HG03159 (cell line): Measurements from ENCODE around the gene CRTAP.
"Not testable (repeated sequence)": the region's sequence is repeated elsewhere in the genome, so short reads cannot be mapped to it uniquely, and the experiment has no call there.

Experiments used
- ATAC-seq: cut with Tn5 transposase; IDR thresholded peaks from one replicate; pipeline ENCODE4 v1.9.1; 2021; ENCODE audit warnings: mild to moderate bottlenecking, moderate library complexity; ENCODE audit not compliant: unreplicated experiment

Gene CRTAP

DNA sequence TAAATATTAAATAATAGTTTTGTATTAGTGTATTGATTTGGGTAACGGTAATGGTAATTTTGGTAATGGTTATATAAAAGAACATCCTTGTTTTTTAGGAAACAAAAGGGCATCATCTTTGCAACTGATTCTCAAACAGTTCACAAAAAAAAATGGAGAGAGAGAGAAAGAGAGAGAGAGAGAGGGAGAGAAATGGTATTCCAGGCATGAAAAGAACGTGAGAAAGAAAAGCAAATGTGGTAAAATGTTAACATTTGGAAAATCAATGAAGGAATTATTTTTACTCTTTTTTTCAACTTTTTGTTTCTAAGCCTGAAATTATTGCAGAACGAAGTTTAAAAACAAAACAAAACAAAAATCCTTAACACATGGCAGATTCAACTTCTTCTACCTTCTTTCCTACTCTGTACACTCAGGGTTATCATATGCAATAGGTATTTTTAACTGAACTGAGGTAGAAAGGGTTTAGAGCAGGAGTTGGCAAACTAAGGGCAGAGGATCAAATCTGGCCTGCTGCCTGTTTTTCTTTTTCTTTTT is 14.6 kb upstream of the CRTAP start:
- no peak for ATAC-seq

DNA sequence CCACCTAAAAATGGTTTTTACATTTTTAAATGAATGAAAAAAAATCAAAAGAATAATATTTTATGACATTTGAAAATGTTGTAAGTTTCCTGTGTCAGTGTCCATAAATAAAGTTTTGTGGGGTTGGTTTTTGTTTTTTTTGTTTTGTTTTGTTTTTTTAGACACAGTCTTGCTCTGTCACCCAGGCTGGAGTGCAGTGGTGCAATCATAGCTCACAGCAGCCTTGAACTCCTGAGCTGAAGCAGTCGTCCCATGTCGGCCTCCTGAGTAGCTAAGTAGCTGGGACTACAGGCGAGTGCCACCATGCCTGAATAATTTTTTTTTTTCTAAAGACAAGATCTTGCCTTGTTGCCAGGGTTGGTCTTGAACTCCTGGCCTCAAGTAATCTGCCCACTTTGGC is 14.1 kb upstream of the CRTAP start:
- ATAC-seq, result no peak

DNA sequence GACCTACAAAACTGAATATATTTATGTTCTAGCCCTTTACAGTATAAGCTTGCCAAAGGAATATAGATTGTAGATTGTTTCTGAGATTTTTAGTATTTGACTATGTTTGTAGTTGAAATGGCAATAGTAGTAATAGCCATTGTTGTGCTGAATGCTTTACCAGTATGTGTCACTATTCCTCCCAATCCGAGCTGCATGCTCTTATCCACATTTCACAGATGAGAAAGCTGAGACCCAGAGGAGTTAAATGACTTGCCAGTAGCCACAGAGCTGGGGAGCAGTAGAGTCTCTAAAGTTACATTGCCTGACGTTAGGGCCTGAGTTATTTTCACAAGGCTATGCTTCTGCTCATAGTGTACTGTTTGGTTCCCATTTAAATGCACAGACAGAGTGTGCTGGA is 13.6 kb upstream of the CRTAP start:
- ATAC-seq, result no peak

DNA sequence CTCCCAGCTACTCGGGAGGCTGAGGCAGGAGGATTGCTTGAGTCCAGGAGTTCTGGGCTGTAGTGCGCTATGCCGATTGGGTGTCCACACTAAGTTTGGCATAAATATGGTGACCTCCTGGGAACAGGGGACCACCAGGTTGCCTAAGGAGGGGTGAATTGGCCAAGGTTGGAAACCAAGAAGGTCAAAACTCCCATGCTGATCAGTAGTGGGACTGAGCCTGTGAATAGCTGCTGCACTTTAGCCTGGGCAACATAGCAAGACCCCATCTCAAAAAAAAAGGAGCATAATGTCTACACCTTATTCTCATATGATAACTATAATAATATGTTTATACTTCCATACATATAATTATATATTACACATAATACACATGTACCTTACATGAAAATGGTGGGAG is 10.8 kb upstream of the CRTAP start:
- ATAC-seq, result no peak

DNA sequence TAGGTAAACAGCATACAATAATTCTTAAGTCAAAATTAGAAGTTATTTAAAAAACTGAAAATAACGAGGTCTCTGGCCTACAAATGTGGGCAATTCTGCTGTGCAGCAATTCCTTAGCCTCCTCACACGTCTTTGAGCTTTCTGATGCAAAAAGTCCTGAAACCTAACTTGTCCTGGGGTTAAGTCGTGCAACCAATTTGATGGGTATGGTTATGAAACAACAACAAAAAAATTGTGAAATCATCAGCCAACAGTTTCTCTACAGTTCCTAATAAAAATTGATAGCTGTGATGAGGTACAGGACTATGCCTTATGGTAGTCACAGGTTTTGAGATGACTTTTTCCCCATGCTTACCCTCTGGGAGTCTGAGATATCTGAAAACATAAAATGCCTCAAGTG is 10.3 kb upstream of the CRTAP start:
- no peak for ATAC-seq

DNA sequence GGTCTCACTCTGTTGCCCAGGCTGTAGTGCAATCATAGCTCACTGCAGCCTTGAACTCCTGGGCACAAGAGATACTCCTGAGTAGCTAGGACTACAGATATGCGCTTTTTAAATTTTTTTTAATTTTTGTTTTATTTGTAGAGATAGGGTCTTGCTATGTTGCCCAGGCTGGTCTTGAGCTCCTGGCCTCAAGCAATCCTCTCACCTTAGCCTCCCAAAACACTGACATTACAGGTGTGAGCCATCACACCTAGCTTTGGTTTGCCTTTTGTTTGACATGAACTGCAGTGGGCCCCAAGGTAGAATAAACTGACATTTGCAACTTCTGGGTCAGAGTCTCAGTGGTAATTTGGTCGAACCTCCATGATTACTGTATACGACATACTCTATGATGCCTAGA is 9.0 kb upstream of the CRTAP start:
- ATAC-seq, result no peak

DNA sequence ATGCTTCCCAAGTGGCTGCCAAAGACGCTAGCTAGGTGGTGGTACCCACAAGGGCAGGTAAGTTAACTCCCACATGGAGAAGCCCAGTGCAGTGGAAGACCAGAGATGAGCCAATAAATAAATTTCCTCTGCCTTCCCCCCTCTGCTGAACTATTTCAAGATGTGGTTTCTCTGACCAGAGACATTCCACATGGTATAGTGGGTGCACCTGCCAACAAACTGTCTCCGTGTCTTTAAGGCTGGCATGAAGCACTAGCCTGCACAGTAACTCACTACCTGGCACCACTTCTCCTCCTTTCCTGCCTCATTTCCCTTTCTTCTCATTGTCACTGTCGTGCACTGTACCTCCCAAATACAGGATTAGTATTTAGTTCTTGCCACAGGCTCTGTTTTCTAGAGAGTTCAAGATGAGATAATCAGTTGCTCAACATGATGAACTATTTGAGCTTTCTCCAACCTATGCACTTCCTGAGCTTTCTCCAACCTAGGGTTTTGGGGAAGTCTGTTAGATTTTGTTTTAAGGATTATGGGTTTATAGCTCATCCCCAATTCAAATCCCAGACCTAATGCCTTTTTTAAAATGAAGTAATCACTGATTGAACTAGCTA is 8.4 kb upstream of the CRTAP start:
- no peak for ATAC-seq

DNA sequence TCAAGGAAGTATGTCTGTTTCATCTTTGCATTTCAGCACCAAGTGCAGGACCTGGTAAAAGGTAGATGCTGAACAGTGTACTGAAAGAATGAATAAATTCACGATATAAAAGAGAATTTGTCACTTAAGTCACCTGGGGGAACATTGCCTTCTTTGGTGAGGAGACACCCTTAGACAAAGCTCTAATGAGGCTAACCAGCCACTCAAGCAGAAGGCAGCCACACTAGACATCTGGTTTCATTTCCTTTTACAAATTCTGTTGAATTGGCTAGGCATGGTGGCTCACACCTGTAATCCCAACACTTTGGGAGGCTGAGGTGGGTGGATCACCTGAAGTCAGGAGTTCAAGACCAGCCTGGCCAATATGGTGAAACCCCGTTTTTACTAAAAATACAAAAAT is 7.0 kb upstream of the CRTAP start:
- ATAC-seq, result not testable (repeated sequence)

DNA sequence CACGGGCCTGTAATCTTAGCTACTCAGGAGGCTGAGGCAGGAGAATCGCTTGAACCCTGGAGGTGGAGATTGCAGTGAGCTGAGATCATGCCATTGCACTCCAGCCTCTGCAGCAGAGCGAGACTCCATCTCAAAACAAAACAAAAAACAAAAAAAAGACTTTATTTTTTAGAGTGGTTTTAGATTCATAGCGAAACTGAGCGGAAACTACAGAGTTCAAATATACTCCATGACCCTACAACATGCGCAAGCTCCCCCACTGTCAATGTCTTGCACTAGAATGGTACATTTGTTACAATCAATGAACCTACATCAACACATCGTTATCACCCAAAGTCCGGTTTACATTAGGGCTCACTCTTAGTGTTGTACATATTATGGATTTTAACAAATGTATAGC is 2.2 kb upstream of the CRTAP start:
- peak; percentile 39 for ATAC-seq

DNA sequence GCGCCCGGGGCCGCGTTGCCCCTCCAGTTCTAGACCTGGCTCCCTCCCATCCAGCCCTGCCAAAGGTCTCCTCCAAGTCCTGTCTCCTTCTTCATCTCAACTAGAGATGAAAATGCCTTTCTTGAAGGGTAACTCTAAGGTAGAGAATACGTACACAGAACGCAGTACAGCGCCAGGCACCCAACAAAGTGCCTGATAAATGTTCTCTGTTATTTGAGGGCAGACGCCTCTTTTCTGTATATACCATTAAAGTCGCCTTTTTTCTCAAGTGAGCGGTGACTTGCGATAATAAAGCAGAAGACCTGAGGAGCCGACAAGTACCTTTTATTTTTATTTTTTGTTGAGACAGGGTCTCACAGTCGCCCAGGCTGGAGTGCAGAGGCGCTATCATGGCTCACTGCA is 809 bp downstream of the CRTAP start:
- no peak for ATAC-seq

DNA sequence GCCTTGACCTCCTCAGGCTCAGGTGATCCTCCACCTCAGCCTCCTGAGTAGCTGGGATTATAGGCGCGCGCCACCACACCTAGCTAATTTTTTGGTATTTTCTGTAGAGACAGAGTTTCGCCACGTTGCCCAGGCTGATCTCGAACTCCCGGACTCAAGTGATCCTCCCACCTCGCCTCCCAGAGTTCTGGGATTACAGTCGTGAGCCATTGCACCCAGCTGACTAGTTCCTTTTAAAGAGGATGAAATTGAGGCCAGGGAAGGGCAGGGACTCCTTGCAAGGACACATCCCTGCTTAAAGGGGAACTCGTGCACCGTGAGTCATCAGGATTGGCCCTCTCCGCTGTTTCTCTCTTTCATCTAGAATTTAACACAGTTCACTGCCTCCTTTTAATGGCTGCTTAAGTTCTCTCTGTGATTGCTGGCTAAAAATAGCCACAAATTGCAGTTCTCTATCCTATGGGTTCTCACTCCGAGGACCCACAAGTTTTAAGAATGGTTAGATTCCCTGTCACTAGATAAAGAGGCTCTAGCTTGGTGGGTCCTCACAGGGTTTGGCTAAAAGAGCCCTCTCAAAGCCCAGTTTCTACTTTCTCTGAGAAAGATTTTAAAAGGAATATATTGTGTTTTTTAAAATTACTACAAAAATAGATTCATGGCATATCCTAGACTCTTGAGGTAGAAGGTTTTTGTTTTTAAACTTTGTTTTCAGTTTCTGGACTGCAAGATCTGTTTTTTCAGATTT is 1.4 kb downstream of the CRTAP start:
- ATAC-seq, result no peak

DNA sequence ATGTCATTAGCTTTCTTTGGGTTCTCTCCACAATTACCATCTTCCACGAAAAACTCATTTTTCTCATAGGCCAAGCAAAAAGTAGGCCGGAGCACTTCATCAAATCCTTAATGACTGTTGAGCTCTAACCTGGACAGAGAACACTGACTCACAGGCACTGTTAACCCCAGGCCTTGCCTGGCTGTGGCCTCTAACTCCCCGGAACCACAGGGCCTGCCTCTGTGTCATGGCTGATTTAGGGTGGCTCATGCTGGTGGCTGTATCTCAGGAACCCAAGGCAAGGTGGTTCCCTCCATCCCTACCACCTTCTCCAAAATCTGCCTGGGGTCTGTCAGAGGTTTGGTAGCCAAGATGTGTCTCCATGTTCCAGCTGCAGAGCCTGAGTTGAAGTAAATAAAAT is 3.6 kb downstream of the CRTAP start:
- ATAC-seq, result no peak

DNA sequence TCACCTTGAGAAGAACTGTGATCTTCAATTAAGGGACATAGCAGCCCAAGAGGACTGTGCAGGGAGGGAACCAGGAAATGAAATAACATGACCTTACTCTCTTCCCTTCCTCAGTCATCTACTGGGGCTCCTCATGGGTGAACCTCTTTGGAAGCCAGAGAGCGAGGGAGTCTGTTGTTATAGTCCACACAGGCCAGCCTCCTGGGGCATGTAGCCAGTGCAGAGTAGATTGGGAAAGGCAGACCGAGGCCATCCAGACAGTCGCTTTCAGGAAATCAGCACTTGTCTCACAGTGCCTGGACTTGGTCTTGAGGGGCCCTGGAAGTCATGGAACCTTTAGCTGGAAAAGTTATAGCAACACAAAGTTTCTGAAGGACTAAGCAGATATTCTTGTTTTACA is 6.1 kb downstream of the CRTAP start:
- no peak for ATAC-seq

DNA sequence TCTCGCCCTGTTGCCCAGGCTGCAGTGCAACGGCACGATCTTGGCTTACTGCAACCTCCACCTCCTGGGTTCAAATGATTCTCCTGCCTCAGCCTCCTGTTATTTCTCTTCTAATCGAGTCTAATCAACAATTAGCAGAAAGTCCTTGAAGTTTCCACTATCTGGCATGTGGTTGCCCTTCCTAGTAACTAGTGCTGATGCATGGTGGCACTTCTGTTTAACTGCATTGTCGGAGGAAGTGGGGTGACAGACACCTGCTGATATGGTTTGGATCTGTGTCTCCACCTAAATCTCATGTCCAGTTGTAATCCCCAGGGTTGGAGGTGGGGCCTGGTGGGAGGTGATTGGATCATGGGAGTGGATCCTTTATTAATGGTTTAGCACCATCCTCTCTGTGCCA is 9.2 kb downstream of the CRTAP start:
- ATAC-seq, result no peak

DNA sequence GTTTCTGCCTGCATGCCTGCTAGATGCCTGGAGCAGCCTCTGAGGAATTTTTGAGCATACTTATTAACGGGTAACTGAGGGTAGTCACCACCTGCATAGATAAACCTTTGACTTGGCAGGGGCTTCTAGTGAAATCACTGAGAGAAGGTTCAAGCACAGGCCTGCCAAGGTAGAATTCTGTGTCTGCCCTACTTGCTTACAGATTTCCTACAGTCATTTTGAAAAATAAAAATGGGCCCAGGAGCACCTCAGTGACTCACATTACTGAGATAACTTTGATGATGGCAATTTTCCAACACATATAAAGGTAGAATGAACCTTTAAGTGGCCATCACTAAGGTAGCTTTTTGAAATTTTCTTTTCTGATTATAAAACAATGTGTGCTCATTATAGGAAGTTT is 10.8 kb downstream of the CRTAP start:
- no peak for ATAC-seq

DNA sequence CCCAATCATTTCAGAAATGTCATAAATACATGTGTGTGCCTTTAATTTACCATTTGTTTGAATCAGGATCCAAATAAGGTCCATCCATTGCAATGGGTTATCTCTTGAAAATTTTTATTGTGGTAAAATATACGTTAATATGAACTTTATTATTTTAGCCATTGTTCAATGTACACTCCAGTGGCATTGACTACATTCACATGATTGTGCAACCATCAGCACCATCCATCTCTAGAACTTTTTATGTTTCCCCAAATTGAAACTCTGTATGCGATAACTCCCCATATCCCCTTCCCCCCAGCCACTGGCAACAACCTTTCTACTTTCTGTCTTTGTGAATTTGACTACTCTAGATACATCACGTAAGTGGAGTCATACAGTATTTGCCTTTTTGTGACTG is 12.0 kb downstream of the CRTAP start:
- ATAC-seq, result no peak

DNA sequence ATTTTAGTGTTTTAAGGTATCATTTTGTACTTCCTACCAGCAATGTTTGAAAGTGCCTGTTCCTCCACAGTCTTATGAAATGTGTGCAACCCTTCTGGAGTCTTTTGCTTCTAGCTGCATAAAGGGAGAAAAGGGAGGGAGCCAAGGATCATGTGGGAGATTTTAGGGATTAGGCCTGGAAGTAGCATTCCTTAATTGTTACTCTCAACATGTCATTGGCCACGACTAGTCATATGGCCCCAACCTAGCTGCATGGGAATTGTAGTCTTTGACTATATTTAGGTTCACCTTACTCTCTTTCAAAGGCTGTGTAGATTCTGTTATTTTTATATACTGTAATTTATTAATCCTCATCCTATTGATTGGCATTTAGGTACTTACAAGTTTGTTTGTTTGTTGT is 14.9 kb downstream of the CRTAP start:
- ATAC-seq, result no peak

DNA sequence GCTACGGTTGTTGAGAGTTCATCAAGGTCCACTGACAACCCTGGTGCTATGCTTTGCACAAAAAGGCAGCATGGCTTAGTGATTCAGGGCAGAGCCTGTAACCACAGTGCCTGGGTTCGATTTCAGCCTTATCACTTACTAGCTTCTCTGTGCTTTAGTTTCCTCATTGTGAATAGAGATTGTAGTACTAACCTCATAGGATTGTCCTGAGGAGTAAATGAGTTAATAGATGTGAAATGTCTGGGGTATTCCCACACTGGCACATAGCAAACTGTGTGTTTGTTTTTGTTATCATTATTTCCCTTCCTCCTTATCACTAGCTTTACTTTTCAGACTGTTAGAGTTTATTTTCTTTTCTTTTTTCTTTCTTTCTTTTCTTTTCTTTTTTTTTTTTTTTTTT is 16.3 kb downstream of the CRTAP start:
- ATAC-seq, result no peak

DNA sequence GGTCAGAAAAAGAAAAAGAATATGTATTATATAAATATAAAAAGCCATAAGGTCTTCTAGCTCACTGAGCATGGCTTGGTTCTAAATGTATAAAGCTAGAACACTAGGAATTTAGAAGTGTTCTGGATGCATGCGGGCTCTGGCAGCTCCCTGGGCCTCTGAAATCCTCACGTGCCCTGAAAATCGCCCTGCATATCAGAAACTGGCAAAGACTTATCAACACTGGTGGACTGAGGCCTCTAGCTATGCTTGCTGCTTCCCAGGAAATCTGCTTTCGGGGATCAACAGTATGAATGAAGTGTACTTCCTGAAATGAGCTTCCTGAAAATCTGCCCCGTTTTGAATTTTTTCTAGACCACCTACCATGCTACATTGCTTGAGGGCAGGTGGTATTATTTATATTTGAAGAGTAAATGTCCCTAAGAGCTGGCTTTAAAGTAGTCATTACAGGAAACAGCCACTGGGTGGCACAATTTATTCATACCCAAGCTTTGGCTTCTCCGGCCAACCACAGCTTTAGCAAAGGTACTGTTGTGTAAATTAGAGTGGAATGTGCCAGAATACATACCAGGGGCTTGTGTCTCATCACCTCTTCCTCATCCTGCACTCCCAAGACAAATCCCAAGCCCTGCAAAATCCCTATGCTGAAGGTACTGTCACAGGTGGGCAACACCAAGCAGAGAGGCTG is 17.7 kb downstream of the CRTAP start:
- ATAC-seq, result peak; percentile 87

DNA sequence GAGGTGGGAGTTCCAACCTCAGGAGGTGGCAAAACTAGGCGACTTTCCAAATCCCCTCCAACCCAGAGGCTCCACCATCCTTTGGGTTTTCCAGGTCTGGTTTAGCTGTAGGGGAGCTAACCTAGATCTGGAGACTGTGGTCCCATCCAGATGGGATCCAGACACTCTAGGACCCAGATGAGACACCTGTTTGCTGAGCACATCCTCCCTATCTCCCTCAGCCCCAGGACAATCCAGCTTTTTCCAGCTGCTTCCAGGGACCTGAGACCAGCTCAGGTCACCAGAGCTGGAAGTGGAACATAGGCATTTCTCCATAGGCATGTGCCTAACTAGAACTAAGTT is 18.2 kb downstream of the CRTAP start:
- ATAC-seq, result peak; percentile 9

DNA sequence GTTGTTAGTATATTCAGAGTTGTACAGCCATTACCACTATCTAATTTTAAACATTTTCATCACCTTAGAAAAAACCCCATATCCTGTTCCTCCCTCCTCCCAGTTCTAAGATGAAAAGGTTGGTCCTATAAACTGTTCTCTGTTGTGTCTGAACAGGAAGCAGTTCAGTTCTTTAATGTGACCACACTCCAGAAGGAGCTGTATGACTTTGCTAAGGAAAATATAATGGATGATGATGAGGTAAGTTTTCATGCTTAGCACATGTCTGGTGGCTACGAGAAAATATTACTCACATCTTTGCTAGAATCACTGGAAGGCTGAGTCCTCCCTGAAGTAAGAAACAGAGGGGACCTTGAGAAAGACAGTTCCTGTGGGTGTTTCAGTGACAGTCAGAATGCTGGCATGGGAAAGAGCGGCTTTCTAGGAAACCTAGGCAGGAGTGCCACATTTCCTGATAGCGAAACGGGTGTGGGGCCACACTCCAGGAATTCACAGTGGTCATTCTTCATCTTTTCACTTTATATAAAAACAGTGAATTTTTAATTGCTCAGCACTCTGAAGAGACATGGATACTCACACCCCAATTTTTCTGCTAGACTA is 20.3 kb downstream of the CRTAP start:
- no peak for ATAC-seq

DNA sequence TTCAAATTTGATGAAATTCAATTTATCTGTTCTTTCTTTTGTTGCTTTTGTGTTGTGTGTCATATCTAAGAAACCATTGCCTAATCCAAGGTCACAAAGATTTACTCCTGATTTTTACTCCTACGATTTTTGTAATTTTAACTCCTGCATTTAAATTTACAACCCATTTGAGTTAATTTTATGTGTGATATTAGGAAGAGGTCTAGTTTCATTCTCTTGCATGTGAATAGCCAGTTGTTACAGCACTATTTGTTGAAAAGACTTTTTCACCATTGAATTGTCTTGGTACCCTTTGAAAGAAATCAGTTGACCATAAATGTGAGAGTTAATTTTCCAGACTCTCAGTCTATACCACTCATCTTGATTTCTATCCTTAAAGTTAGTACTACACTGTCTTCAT is 23.9 kb downstream of the CRTAP start:
- no peak for ATAC-seq
